MG63 (cell line): ENCODE results near the gene PMM1. TPM values are rescaled to one million over a fixed set of nuclear protein-coding genes. Genes with fewer than 3 reads are reported as not detected.
A peak's percentile ranks its signal among the peaks of the same experiment; 100 is the strongest.

Experiments used
- DNase-seq: peaks from one replicate; pipeline ENCODE4 v3.0.0-alpha.2; 2020
- H3K27me3 ChIP-seq: fragments of 250-450 bp; sonication (Bioruptor Pico); 2 replicates; pipeline ENCODE4 v1.5.1; 2020; ENCODE audit warnings: mild to moderate bottlenecking, moderate library complexity
- H3K36me3 ChIP-seq: fragments of 250-450 bp; sonication (Bioruptor Pico); 2 replicates; pipeline ENCODE4 v1.5.1; 2020; ENCODE audit warnings: mild to moderate bottlenecking, moderate library complexity
- H3K4me3 ChIP-seq: fragments of 250-450 bp; sonication (Bioruptor Pico); 2 replicates; pipeline ENCODE4 v1.5.1; 2020; ENCODE audit warnings: mild to moderate bottlenecking, moderate library complexity
- H3K9me3 ChIP-seq: fragments of 250-450 bp; sonication (Bioruptor Pico); 2 replicates; pipeline ENCODE4 v1.5.1; 2020; ENCODE audit warnings: mild to moderate bottlenecking, moderate library complexity
- total RNA-seq: library from RNA; depleted of rRNA; stranded (reverse); fragments of >200 nt; shearing (Covaris generic); gene quantifications from 2 replicates; pipeline ENCODE4 v1.2.3, GENCODE V29; 2014; ENCODE audit warnings: low replicate concordance

The PMM1 gene
- total RNA-seq, 1 experiment from 2014 or later: 37.4 TPM

- H3K27me3 ChIP-seq: no peaks in the 10 kb centered on the region
- H3K9me3 ChIP-seq: no peaks in the 10 kb centered on the region
- no peaks in the 10 kb centered on the region for H3K36me3 ChIP-seq
- no peak overlapping the region for H3K4me3 ChIP-seq
- DNase-seq: no peak
These were observed 33.1 kb downstream of the PMM1 start for GRCh38 chr22:41556561-41556960.

DNA sequence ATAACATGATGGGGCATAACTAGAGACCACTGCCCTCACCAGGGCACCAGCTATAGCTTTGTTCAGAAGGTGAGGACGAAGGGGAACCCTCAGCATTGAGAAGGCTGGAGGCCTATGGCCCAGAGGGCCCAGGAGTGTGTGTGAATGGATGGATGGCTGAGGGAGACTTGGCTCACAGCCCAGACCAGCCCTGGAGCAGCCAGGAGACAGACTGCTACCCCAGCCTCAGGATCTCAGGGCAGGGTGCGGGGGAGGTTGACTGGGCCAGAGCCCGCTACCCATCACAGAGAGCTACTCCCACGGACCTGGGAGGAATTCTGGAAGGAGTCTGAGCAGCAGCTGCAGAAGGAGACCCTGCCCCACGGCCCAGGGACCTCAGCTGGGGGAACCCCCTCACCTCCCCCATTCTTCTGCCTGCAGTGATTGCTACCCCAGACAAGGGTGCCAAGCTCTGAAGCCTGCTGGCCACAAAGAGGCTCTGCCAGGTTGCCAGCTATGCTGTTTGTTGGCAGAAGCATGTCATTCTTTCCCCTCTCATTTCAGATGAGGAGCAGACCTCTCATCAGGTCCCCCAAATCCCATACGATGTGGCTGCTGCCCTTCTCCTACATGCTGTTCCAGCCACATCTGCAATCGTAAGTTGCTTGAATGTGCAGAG lies 34.2 kb downstream of the PMM1 start:
- H3K27me3 ChIP-seq: no peaks in the 10 kb centered on the region
- no peaks in the 10 kb centered on the region for H3K36me3 ChIP-seq
- DNase-seq: peak; percentile 38
- no peak overlapping the region for H3K4me3 ChIP-seq
- no peaks in the 10 kb centered on the region for H3K9me3 ChIP-seq

DNA sequence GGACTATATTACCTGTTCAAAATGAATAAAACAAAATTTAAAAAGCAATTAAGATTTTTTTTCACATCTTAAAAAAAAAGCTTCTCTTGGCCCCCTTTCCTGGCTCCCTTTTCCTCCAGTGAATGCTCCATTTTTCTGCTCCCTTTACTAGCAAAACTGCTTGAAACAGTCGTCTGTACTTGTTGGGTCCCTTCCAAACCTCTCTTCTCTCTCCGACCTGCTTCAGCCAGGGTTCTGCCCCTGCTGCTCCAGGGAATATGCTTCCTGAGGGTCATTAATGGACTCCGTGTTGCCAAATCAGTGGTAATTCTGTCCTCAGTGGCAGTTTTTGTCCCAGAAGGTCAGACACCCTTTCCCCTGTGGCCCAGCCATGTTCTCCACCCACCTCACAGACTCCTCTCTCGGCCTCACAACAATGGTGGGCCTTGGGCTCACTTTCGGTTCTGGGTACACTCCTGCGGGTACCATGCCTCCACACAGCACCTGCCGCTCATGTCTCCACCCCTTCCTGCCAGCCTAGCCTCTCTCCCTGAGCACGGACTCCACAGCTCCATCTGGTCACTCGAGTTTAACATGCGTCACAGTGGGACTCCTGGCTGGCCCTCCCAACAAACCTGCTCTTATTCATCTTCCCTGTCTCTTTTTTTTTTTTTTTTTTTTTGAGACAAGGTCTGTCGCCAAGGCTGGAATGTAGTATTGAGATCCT lies 37.6 kb downstream of the PMM1 start:
- H3K9me3 ChIP-seq: no peaks in the 10 kb centered on the region
- H3K27me3 ChIP-seq: no peaks in the 10 kb centered on the region
- H3K36me3 ChIP-seq: no peaks in the 10 kb centered on the region
- no peak for DNase-seq
- H3K4me3 ChIP-seq: no peak overlapping the region

- Histone ChIP-seq H3K36me3 (no peaks in the 10 kb centered on the region), H3K4me3 (no peak overlapping the region), H3K27me3 (no peaks in the 10 kb centered on the region)
These were observed 38.6 kb downstream of the PMM1 start for GRCh38 chr22:41550952-41551491.

DNA sequence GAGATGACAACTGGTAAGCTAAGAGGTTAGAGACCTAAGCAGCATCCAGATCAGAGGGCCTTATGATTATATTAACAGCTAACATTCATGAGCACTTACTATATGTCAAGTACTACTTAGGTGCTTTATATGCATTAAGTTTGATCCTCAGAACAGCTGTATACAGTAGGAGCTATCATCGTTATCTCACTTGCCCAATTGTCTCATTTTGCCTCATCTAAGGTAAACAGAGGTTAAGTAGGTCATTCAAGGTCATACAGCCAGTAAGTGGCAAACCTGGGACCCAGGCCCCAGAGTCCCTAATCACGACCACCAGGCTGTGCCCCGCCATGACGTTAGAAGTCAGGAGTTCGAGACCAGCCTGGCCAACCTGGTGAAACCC lies 40.8 kb downstream of the PMM1 start:
- DNase-seq: no peak
- Histone ChIP-seq H3K27me3 (no peaks in the 10 kb centered on the region), H3K9me3 (no peaks in the 10 kb centered on the region), H3K4me3 (no peak overlapping the region), H3K36me3 (no peaks in the 10 kb centered on the region)

More at GRCh38 chr22:41550952-41551491, 38.6 kb downstream of the PMM1 start:
- no peaks in the 10 kb centered on the region for H3K9me3 ChIP-seq
- no peak for DNase-seq

- H3K27me3 ChIP-seq: no peaks in the 10 kb centered on the region
- H3K36me3 ChIP-seq: peaks cover 22% of the 10 kb centered on the region
- no peak for DNase-seq
- peak overlapping the region; percentile 90 for H3K4me3 ChIP-seq
- H3K9me3 ChIP-seq: no peaks in the 10 kb centered on the region
These were observed 44.8 kb downstream of the PMM1 start for GRCh38 chr22:41544671-41545476.

DNA sequence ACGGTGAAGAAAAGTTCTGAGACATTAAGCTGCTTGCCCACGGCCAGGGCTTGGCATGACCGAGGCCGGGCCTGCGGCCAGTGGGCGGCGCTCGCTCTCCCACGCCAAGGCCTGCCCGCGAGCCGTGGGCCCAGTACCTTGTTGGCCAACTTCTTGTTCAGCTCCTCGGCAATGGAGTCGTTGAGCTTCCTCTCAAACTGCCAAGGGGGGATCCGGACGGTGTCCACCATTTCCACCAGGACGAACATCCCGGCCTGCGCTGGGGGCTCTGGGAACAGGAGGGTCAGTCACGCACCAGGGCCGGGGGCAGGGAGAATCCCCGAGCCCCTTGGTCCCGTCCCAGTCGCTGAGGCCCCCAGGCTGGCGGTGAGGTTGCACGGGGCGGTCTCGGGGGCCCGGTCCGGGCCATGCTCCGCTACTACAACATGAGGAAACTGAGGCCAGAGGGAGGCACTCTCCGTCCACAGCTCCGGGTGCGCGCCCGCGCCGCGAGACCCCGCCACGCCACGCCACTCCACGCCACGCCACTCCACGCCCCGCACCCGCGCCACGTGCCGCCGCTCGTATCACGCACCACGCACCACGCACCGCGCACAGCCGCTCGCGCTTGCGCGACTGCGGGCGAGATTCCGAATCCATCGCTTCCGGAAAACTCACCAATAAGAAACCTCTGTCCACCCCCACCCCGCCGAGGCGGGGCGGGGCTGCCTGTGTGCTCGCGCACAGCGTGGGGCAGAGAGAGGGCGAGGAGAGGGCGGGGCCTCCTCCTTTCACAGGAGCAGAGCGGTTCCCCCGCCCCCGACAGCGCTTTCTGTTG lies 45.6 kb downstream of the PMM1 start, which contains the start of gene POLR3H:
POLR3H (minus strand) TSS at position 617 of the 817 bp plus-strand sequence; CDS start at position 248, 369 bp downstream.
- Histone ChIP-seq H3K4me3 (peak within 1 kb of the TSS; percentile 90), H3K27me3 (no peaks in the 10 kb centered on the region), H3K9me3 (no peaks in the 10 kb centered on the region), H3K36me3 (peaks cover 29% of the 10 kb centered on the region)
- peak; percentile 98 for DNase-seq

GRCh38 chr22:41542224-41542623 lies 47.4 kb downstream of the PMM1 start:
- no peak for DNase-seq
- Histone ChIP-seq H3K4me3 (no peak overlapping the region), H3K36me3 (peaks cover 38% of the 10 kb centered on the region), H3K27me3 (no peaks in the 10 kb centered on the region), H3K9me3 (no peaks in the 10 kb centered on the region)

DNA sequence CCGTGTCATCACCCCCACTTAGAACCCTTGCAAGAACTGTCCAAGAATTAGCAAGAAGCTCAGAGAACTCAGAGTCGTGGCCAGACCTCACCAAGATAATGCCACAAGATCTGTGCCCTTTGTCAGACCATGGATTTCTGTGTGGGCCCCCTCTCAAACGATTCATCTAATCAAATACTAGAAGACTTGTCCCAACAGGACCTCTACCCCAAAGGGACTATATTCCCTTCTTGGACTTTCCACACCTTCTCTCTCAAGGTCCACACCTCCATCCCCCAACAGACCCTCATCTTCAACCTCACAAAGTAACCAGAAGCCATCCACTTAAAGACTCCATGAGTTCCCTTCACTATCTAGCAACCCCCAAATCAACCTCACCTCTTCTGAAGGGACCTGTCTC lies 48.2 kb downstream of the PMM1 start:
- no peaks in the 10 kb centered on the region for H3K9me3 ChIP-seq
- H3K27me3 ChIP-seq: no peaks in the 10 kb centered on the region
- DNase-seq: no peak
- no peak overlapping the region for H3K4me3 ChIP-seq
- peaks cover 39% of the 10 kb centered on the region for H3K36me3 ChIP-seq

DNA sequence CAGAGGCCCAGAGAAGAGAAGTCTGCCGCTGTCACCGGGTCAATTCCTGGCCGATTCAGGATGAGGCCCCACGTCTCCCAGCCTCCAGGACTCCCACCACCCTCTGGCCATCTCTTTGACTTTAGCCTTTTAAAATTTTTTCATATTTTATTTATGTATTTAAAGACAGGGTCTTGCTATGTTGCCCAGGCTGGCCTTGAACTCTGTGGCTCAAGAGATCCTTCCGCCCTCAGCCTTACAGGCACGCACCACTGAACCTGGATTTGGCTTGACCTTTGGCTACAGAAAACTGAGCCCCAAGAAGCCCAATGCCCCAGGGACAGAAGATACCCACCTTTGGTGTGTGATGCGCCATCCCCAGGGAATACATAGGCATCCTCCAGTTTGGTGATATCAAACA lies 49.3 kb downstream of the PMM1 start:
- Histone ChIP-seq H3K36me3 (peaks cover 49% of the 10 kb centered on the region), H3K4me3 (no peak overlapping the region), H3K27me3 (no peaks in the 10 kb centered on the region), H3K9me3 (no peaks in the 10 kb centered on the region)
- DNase-seq: no peak

GRCh38 chr22:41540006-41540315 lies 49.7 kb downstream of the PMM1 start:
- peaks cover 52% of the 10 kb centered on the region for H3K36me3 ChIP-seq
- no peak for DNase-seq
- no peaks in the 10 kb centered on the region for H3K9me3 ChIP-seq
- no peak overlapping the region for H3K4me3 ChIP-seq
- H3K27me3 ChIP-seq: no peaks in the 10 kb centered on the region

- peaks cover 54% of the 10 kb centered on the region for H3K36me3 ChIP-seq
- DNase-seq: no peak
- no peak overlapping the region for H3K4me3 ChIP-seq
- H3K9me3 ChIP-seq: no peaks in the 10 kb centered on the region
- no peaks in the 10 kb centered on the region for H3K27me3 ChIP-seq
These were observed 50.3 kb downstream of the PMM1 start for GRCh38 chr22:41539146-41540005.

DNA sequence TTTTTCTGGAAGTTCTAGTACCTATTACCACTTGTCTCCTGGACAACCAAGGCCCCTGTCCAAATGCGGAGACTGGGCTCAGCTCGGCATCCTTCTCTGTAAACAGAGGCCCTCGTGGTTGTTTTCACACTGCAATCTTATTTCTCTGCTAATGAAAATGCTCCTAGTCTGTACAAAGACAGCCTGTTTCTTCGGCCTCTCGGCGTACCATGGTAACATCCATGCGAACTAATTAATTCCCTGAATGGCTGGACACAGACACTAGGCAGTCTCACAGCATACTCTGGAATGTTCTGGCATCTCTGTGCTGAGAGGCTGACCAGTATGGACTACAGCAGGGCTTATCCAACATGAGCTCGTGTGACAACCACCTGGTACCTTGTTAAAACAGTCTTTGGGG lies 51.1 kb downstream of the PMM1 start:
- Histone ChIP-seq H3K9me3 (no peaks in the 10 kb centered on the region), H3K27me3 (no peaks in the 10 kb centered on the region), H3K36me3 (peaks cover 62% of the 10 kb centered on the region), H3K4me3 (no peak overlapping the region)
- DNase-seq: no peak

DNA sequence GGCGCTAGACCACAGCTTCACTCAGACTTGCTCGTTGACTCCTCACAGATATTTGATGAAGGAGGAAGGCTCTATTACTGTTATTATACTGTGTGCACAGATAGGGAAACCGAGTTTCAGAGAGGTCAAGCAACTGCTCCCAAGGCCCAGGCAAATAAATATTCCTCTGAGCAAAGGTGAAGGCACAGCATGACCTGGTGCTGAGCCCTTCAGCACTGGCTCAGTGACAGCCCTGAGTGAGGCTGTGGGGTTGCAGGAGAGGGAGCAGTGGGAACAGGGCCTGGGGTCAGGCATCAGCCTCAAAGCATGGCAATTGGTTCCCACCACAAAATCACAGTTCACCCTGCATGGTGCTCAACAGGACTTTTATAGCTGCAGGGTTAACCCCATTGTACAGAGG lies 52.4 kb downstream of the PMM1 start:
- peaks cover 63% of the 10 kb centered on the region for H3K36me3 ChIP-seq
- H3K27me3 ChIP-seq: no peaks in the 10 kb centered on the region
- no peaks in the 10 kb centered on the region for H3K9me3 ChIP-seq
- DNase-seq: no peak
- H3K4me3 ChIP-seq: no peak overlapping the region

DNA sequence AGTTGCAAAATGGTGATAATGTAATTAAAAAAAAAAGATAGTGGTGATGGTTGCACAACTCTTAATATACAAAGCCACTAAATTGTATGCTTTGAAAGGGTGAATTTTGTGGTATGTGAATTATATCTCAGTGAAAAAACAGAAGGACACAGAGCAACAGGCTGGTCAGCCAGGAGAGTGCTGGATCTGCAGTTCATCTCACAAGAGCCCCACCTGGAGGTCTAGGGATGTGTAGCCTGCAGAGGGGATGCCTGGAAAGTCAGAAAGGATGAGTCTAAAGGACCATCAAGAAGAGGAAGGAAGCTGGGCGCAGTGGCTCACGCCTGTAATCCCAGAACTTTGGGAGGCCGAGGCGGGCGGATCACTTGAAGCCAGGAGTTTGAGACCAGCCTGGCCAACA lies 54.4 kb downstream of the PMM1 start:
- Histone ChIP-seq H3K36me3 (peaks cover 74% of the 10 kb centered on the region), H3K27me3 (no peaks in the 10 kb centered on the region), H3K4me3 (no peak overlapping the region), H3K9me3 (no peaks in the 10 kb centered on the region)
- no peak for DNase-seq

DNA sequence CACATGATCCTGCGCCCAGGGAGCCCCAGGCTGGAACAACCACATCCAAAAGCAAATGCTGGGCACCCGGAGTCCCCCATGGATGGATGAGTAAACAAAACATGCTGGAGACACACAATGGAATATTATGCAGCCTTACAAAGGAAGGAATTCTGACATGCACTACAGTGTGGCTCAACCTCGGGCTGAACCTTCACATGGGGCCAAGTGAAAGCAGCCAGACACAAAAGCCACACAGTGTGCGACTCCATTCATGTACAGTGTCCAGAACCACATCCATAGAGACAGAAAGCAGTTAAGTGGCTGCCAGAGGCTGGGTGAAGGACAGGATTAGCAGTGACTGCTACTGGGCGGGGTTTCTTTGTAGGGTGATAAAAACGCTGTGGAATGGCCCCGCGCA lies 55.4 kb downstream of the PMM1 start:
- Histone ChIP-seq H3K27me3 (no peaks in the 10 kb centered on the region), H3K36me3 (peaks cover 67% of the 10 kb centered on the region), H3K9me3 (no peaks in the 10 kb centered on the region), H3K4me3 (no peak overlapping the region)
- no peak for DNase-seq
